CD14-positive monocyte (primary cell): ENCODE results near the gene AAR2. TPM values are rescaled to one million over a fixed set of nuclear protein-coding genes. Genes with fewer than 3 reads are reported as not detected.

Experiments used
- DNase-seq, 3 donors: peaks; one replicate each; pipeline ENCODE4 v3.0.0-alpha.2; 2011 to 2022
- H2AFZ ChIP-seq: 2 replicates; pipeline ENCODE4 v1.6.0; 2012; ENCODE audit warnings: mild to moderate bottlenecking, low read depth, low read length, inconsistent platforms; ENCODE audit not compliant: insufficient read depth, poor library complexity, severe bottlenecking
- H3K27ac ChIP-seq, 2 donors: 1 replicate in 1 of 2; 2 replicates in 1 of 2; pipeline ENCODE4 v1.5.1; 2012 to 2013; ENCODE audit warnings: low read length in 2 of 2, control low read depth in 1 of 2, inconsistent platforms in 1 of 2, low read depth in 1 of 2, mild to moderate bottlenecking in 1 of 2
- H3K27me3 ChIP-seq, 2 donors: one replicate each; pipeline versions ENCODE4 v1.6.0 to v1.6.1; 2011 to 2013; ENCODE audit warnings: low read length in 2 of 2; ENCODE audit not compliant: control insufficient read depth in 2 of 2, insufficient read depth in 2 of 2
- H3K36me3 ChIP-seq, 2 donors: replicated peaks in 1 of 2; 1 replicate in 1 of 2; 2 replicates in 1 of 2; pipeline versions ENCODE4 v1.5.1 to v1.6.1; 2012 to 2013; ENCODE audit warnings: low read length in 2 of 2, control low read depth in 1 of 2, inconsistent platforms in 1 of 2, mild to moderate bottlenecking in 1 of 2; ENCODE audit not compliant: insufficient read depth in 2 of 2, control insufficient read depth in 1 of 2
- H3K4me1 ChIP-seq, 2 donors: 1 replicate in 1 of 2; 2 replicates in 1 of 2; pipeline versions ENCODE4 v1.5.1 to v1.6.1; 2012 to 2013; ENCODE audit warnings: low read length in 2 of 2, control low read depth in 1 of 2, inconsistent platforms in 1 of 2, mild to moderate bottlenecking in 1 of 2, moderate library complexity in 1 of 2; ENCODE audit not compliant: insufficient read depth in 2 of 2, control insufficient read depth in 1 of 2
- H3K4me2 ChIP-seq: replicated peaks from 2 replicates; pipeline ENCODE3; 2012; ENCODE audit warnings: low read length, moderate library complexity, mild to moderate bottlenecking; ENCODE audit not compliant: poor library complexity, severe bottlenecking; ENCODE audit errors: extremely low read depth
- H3K4me3 ChIP-seq, 3 experiments: fragments of 200-600 bp in 1 of 3; sonication (generic) in 1 of 3; replicated peaks in 1 of 3; 1 replicate in 2 of 3; 2 replicates in 1 of 3; pipeline ENCODE4 v1.5.1; 2011 to 2013; ENCODE audit warnings: low read length in 3 of 3, mild to moderate bottlenecking in 3 of 3, control low read depth in 2 of 3, low read depth in 2 of 3, inconsistent platforms in 1 of 3, moderate library complexity in 1 of 3
- H3K79me2 ChIP-seq: 2 replicates; pipeline ENCODE4 v1.6.0; 2012; ENCODE audit warnings: mild to moderate bottlenecking, control low read depth, inconsistent platforms, low read length, moderate library complexity; ENCODE audit not compliant: insufficient read depth
- H3K9ac ChIP-seq: 2 replicates; pipeline ENCODE4 v1.6.0; 2017; ENCODE audit warnings: low read length, mild to moderate bottlenecking; ENCODE audit not compliant: insufficient read depth, poor library complexity, severe bottlenecking
- H3K9me3 ChIP-seq, 2 donors: replicated peaks in 1 of 2; 1 replicate in 1 of 2; 2 replicates in 1 of 2; pipeline versions ENCODE4 v1.5.1 to v1.6.1; 2012 to 2013; ENCODE audit warnings: low read length in 2 of 2, control low read depth in 1 of 2; ENCODE audit not compliant: control insufficient read depth in 1 of 2, insufficient read depth in 1 of 2
- H4K20me1 ChIP-seq: 2 replicates; pipeline ENCODE4 v1.6.0; 2012; ENCODE audit warnings: mild to moderate bottlenecking, low read length, control low read depth, moderate library complexity; ENCODE audit not compliant: insufficient read depth
- H3K27ac Mint-ChIP-seq, 7 donors: one replicate each; pipeline ENCODE4 v1.8.0; 2020; ENCODE audit warnings: mild to moderate bottlenecking in 7 of 7, mixed read lengths in 7 of 7, moderate library complexity in 6 of 7, inconsistent platforms in 2 of 7
- H3K27me3 Mint-ChIP-seq, 3 donors: one replicate each; pipeline ENCODE4 v1.8.0; 2021 to 2022; ENCODE audit warnings: low read depth in 3 of 3, mild to moderate bottlenecking in 3 of 3, mixed read lengths in 3 of 3, moderate library complexity in 3 of 3, inconsistent platforms in 1 of 3
- H3K36me3 Mint-ChIP-seq, 2 donors: one replicate each; pipeline ENCODE4 v1.8.0; 2020; ENCODE audit warnings: mixed read lengths in 2 of 2, inconsistent platforms in 1 of 2, mild to moderate bottlenecking in 1 of 2
- H3K4me1 Mint-ChIP-seq: one replicate; pipeline ENCODE4 v1.8.0; 2020; ENCODE audit warnings: mild to moderate bottlenecking, mixed read lengths
- H3K4me3 Mint-ChIP-seq, 2 donors: one replicate each; pipeline ENCODE4 v1.8.0; 2020; ENCODE audit warnings: mild to moderate bottlenecking in 2 of 2, mixed read lengths in 2 of 2, moderate library complexity in 1 of 2
- H3K9me3 Mint-ChIP-seq, 7 donors: one replicate each; pipeline ENCODE4 v1.8.0; 2020 to 2022; ENCODE audit warnings: mixed read lengths in 7 of 7, mild to moderate bottlenecking in 6 of 7, moderate library complexity in 6 of 7, inconsistent platforms in 2 of 7
- WGBS: methylation state at CpG from one replicate; pipeline ENCODE4 v1.1.5; 2013; ENCODE audit warnings: missing lambda C conversion rate; ENCODE audit not compliant: insufficient coverage; 5-methylcytosine and 5-hydroxymethylcytosine counted together
- intact Hi-C, 2 donors: fragments of 100-400 bp; cut with micrococcal nuclease; formaldehyde crosslinking; loops; one replicate each; pipeline versions ENCODE4 v1.15.0 to v1.15.1; 2023
- polyA plus RNA-seq, 3 donors: library from polyadenylated mRNA; depleted of rRNA in 1 of 3; unstranded in 2 of 3; stranded (reverse) in 1 of 3; fragments of 300-500 nt in 2 of 3; fragments of >200 nt in 1 of 3; fragmentation: Illumina TruSeq in 2 of 3; gene quantifications; 1 replicate in 2 of 3; 2 replicates in 1 of 3; pipeline ENCODE4 v1.2.3, GENCODE V29; 2012 to 2021
- TF ChIP-seq, protein P1 (sequence below): fragments of 200-600 bp; IDR thresholded peaks from one replicate; pipeline ENCODE4 v1.8.0; 2022; ENCODE audit warnings: antibody characterized with exemption, mild to moderate bottlenecking

Gene AAR2
- polyA plus RNA-seq, 3 donors: 9.1 to 48.8 (median 45.2) TPM

DNA sequence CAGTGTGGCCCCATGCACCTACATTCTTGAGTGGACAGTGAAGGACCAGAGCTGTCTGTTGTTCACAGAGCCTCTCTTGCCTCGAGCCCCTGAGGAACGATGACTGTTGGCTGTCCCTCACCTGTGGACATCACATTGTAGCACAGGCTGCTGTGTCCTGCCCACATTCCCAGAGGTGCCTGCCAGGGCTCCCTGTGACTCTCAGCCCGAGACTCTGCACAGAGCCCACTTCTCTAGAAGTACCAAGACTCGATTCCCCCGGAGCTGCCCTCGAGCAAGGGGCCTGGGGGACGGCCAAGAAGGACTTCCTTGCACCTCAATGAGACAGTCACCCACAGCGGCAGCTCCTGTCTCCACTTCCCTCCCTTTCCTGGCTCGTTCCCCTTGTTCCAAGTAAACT, 41.3 kb downstream of the AAR2 start:
- Histone ChIP-seq H3K4me2 (no peak overlapping the region), H3K36me3 (no peaks in the 10 kb centered on the region), H3K27ac (no peak overlapping the region), H3K9ac (no peak overlapping the region), H4K20me1 (no peaks in the 10 kb centered on the region), H2AFZ (no peak overlapping the region), H3K79me2 (no peaks in the 10 kb centered on the region), H3K4me3 (no peak overlapping the region), H3K27me3 (no peaks in the 10 kb centered on the region), H3K9me3 (no peaks in the 10 kb centered on the region), H3K4me1 (no peaks in the 10 kb centered on the region)
- H3K27me3 Mint-ChIP-seq: peaks cover 10 to 23% (median 22%) of the 10 kb centered on the region in 3 donors
- H3K36me3 Mint-ChIP-seq: no peaks in the 10 kb centered on the region
- intact Hi-C loops: no loop called here
- H3K9me3 Mint-ChIP-seq: peaks cover 0 to 3% (median 0%) of the 10 kb centered on the region in 7 donors
- H3K27ac Mint-ChIP-seq: no peak overlapping the region
- H3K4me3 Mint-ChIP-seq: no peak overlapping the region
- TF ChIP-seq, protein P1, sequence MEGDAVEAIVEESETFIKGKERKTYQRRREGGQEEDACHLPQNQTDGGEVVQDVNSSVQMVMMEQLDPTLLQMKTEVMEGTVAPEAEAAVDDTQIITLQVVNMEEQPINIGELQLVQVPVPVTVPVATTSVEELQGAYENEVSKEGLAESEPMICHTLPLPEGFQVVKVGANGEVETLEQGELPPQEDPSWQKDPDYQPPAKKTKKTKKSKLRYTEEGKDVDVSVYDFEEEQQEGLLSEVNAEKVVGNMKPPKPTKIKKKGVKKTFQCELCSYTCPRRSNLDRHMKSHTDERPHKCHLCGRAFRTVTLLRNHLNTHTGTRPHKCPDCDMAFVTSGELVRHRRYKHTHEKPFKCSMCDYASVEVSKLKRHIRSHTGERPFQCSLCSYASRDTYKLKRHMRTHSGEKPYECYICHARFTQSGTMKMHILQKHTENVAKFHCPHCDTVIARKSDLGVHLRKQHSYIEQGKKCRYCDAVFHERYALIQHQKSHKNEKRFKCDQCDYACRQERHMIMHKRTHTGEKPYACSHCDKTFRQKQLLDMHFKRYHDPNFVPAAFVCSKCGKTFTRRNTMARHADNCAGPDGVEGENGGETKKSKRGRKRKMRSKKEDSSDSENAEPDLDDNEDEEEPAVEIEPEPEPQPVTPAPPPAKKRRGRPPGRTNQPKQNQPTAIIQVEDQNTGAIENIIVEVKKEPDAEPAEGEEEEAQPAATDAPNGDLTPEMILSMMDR: no peak
- WGBS: 86% methylated on average over 6 of the region's 9 CpGs
- no peak for DNase-seq
- H3K4me1 Mint-ChIP-seq: no peaks in the 10 kb centered on the region

DNA sequence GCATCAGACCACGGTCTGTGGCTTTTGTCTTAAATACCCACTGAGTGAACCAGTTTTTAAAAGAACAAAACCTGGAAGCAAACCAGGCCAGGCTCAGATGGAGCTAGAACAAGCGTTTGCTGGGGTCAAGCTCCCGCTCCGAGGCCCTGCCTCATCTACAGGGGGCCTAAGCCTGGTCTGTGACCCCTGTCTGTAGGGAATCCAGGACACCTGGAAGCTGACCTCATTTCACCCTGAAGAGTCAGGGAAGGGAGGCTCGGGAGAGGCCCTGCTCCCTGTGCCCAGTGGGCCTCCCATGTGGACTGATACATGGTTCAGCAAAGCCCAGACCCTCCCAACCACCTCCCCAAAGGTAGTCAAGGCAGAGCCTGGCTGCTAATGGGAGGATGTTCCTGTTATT, 43.1 kb downstream of the AAR2 start:
- Histone ChIP-seq H3K27me3 (no peaks in the 10 kb centered on the region), H3K4me3 (no peak overlapping the region), H3K4me2 (no peak overlapping the region), H3K79me2 (no peaks in the 10 kb centered on the region), H4K20me1 (no peaks in the 10 kb centered on the region), H3K4me1 (no peaks in the 10 kb centered on the region), H3K36me3 (no peaks in the 10 kb centered on the region), H2AFZ (no peak overlapping the region), H3K9me3 (no peaks in the 10 kb centered on the region), H3K9ac (no peak overlapping the region), H3K27ac (no peak overlapping the region)
- Mint-ChIP-seq H3K36me3 (no peaks in the 10 kb centered on the region), H3K27ac (no peak overlapping the region), H3K4me1 (no peaks in the 10 kb centered on the region), H3K9me3 (peaks cover 0 to 3% (median 0%) of the 10 kb centered on the region in 7 donors), H3K4me3 (no peak overlapping the region), H3K27me3 (peaks cover 8 to 19% (median 17%) of the 10 kb centered on the region in 3 donors)
- WGBS: 83% methylated on average over 4 of the region's 5 CpGs
- intact Hi-C loops: no loop called here
- TF ChIP-seq, protein P1: no peak
- DNase-seq: no peak
